CMK (cell line): Measurements from ENCODE around the gene CYP19A1.
A peak's percentile ranks its signal among the peaks of the same experiment; 100 is the strongest.
"Not testable (repeated sequence)": the region's sequence is repeated elsewhere in the genome, so short reads cannot be mapped to it uniquely, and the experiment has no call there.

Source experiments
- DNase-seq: peaks from one replicate; pipeline ENCODE4 v3.0.0-alpha.2; 2010; ENCODE audit warnings: low read depth

The CYP19A1 gene

GRCh38 chr15:51290720-51291119, 47.7 kb downstream of the CYP19A1 start:
- DNase-seq = no peak

- no peak for DNase-seq
Measured at GRCh38 chr15:51289290-51289689, 49.1 kb downstream of the CYP19A1 start.

GRCh38 chr15:51288143-51289065, 50.0 kb downstream of the CYP19A1 start:
- no peak for DNase-seq

GRCh38 chr15:51286816-51287215, 51.6 kb downstream of the CYP19A1 start:
- DNase-seq = no peak

GRCh38 chr15:51285399-51285798, 53.0 kb downstream of the CYP19A1 start:
- DNase-seq = no peak

GRCh38 chr15:51284871-51285270, 53.5 kb downstream of the CYP19A1 start:
- DNase-seq = no peak

DNA sequence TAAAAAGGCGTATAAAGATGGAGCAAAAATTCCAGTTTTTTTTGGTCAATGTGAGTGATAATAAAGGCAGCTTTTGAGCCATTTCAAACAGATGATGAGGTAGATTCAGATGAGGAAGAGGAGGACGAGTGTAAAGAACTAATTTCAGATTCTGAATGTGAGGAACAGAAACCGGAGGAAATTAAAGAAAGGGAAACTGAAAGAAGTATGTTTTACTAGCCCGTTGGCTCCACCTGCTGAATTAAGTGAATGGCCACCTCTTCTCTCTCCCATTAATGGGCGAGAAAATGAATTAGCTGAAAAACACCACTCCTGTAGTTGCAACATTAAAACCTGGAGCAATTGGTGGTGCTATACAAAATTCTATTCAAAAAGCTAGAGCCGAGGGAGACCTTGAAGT, 55.4 kb downstream of the CYP19A1 start:
- DNase-seq = no peak

DNA sequence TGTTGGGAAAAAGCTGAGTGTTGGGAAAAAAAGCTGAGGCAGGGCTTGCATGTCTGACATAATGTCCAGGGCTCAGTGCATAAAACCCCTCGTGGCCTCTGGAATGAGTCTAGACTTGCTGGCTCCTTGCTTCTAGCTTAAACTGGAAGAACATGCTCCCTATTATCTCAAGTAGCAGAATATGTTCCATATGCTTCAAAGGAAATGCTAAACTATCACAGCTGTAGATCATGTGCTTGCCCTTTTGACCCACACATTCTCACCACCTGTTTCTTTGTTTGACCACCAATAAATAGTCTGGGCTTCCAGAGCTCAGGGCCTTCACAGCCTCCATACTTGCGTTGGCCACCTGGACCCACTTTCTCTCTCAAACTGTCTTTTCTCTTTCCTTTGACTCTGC, 56.2 kb downstream of the CYP19A1 start:
- DNase-seq = not testable (repeated sequence)

DNA sequence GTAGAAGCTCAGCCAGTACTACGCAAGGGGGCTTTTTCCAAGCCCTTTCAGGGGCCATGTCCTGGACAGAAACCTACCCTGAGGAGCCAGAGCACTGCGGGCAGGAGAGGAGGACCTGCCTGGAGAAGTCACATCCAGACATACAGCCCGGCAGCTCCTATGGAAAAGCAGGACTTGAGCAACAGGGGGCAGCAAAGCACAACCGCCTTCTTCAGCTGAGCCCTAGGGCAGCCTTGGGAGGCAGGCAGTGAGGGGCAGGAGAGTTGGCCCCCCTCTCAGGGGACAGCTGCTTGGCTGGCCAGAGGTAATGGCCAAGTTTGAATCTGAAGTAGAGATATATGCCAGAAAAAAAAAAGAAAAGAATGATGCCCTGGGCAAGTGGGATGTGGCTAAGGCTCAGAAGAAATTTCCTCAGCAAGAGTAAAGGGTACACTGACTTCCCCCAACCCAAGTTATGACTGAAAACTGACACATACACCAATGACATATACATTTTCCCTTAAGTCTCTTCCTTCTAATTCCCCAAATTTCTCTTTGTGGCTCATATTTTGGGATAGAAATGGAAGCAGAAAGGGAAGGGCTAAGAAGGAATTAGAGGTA, 56.9 kb downstream of the CYP19A1 start:
- no peak for DNase-seq

DNA sequence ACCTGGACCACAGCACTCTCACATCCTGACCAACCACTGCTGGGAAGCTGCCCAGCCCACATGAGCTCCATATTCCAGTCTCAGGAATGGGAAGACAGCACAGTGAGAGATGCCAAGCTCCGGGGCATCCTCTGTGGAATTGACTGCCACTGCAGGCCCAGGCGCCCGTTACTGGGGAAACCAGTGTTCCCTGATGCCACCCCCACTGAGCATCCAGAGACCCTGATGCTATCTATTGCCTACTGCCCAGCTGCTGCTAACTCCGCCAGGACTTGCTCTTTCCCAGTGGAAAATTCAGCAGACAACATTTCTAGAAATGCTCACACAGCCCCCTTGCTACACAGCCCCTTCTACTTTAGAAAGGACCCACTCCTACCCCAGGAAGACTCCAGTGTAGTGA, 57.6 kb downstream of the CYP19A1 start:
- no peak for DNase-seq

GRCh38 chr15:51279391-51279790, 59.0 kb downstream of the CYP19A1 start:
- no peak for DNase-seq

DNA sequence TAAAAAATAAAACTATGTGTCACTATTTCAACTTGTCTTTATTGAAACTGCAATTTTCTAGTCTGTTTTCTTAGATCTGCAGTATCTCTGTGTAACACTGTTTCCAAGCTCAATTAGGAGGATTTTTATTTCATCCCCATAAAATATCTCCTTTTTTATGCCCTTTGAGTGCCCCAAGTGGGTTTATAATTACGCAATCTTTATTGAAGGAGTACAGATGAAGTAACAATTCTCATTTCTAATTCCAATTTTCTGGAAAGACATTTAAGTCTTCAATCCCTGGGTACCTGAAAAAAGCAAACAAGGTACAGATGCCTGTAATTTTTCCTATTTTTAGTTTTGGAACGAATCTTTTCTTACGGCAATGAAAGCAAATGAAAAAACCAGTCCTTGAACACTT, 61.3 kb downstream of the CYP19A1 start:
- no peak for DNase-seq

DNA sequence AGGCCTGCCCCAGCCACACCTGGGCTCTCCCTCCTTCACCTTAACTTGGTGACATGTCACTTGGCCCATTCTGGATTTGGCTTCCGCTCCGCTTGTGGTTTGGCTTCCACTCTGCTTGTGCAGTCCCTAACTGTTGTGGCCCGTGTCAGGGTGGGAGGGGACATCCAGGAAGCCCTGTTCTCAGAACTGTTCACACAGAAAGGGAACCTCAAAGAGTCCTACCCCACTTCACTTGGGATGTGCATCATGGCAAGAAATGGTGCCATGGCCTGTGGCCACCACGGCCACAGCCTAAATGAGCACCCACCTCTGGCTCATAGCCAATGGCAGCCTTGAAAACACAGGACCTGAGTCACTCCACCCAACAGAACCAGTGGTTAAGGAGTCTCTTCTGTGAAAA, 63.4 kb downstream of the CYP19A1 start:
- DNase-seq = no peak

DNA sequence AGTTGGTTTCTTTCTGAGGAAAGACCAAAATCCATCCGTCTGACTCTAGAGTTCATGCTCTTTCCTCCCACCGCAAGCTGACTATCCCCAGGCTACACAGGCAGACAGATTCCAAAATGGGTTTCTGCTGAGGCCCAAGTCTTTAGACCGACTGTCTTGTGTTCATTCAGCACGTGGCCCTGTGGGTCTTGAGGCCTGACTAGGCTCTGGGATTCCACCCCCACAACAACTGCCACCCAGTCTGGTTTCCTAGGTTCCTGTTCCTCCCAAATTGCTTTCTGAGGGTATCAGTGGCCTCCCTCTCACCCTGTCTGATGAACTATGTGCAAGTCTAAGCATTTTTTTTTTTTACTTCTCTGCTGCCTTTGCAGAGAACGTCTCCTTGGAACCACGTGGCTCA, 67.7 kb downstream of the CYP19A1 start:
- no peak for DNase-seq

DNA sequence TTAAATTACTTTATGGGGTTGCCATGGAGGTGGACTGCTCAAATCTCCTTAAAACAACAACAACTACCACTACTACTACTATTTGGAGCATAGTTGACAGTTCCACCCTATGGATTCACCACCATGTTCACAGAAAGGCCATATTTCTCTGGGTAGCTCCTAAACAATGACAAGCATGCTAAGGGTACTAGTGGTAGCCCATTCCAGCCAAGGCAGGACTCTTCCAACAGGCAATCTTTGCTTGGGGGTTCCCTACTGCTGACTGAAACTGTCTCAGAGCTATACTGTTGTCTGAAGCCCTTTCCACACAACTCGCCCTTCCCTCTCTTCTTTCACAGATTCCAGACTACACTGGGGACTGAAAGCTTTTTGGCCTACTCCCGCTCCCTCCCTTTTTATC, 68.9 kb downstream of the CYP19A1 start:
- DNase-seq = no peak

DNA sequence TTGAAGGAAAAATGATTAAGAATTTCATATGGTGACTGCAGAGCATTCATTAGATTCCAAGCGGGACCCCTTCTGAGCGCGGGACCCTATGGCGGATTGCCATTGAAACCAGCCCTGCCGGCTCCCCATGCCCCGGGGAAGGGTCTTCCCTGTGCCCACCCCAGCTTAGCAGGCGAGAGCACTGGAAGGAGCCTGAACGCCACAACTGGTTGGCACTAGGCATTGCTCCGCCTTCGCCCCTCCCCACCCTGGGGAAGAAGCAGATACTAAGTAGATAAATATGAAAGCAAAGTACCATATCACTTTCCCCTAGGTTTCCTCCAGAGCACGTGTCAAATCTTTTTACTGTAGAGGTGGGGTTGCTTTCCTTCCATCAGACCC, 70.7 kb downstream of the CYP19A1 start:
- DNase-seq = no peak

GRCh38 chr15:51267051-51267702, 71.2 kb downstream of the CYP19A1 start:
- DNase-seq = no peak

DNA sequence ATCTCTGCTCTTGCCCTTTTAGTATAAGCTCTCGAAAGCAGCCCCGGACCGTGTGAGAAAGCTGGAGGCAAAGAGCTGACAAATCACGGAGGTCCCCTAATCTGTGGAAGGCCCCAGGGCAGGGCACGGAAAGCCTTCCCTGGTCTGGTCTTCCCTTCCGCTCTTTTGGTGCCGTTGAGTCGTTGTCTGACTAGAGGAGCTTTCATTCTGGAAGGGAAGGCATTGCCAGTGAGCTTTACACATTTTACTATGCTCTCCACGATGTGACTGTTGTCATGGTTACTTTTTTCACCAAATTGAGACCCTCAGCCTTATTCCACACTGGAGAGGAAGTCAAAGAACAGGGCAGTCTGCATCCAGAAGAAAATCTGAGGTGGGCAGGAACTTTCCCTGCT, 71.7 kb downstream of the CYP19A1 start:
- DNase-seq = no peak

GRCh38 chr15:51265037-51265555, 73.3 kb downstream of the CYP19A1 start:
- DNase-seq = no peak

DNA sequence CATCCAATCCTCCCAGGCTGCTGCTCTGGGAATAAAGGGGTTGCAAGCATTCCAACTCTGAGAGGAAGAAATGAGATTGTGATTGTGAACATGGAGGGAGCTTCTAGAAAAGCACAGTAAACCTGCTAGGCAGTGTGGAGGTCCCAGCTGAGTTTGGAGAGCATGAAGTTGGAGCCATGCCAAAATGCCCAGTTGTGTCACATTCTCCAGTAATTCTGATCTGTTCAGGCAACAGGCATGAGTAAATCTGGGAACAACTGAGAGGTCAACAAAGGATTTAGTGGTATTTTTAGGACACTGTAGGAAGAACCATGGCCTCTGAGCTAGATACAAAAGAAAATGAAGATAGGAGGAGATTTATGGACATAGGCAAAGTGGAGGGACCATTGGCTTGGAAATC, 74.7 kb downstream of the CYP19A1 start:
- no peak for DNase-seq

DNA sequence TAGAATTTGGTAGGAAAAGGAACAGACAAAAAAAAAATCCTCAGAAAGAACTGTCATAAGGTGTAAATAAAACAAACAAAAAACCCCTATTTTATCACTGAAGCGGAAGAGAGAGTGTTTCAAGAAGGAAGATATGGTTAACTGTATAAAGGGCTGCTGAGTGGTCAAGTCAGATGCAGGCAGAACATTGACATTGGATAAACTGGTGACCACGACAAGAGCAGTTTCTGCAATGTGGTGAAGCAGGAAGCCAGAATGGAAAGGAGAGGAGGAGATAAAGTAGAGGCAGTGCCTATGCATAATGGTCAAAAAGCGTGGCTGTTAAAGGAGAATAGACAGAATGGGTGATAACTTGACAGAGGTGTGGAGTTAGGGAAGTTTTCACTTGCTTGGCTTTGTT, 75.3 kb downstream of the CYP19A1 start:
- peak; percentile 48 for DNase-seq

- no peak for DNase-seq
Measured at GRCh38 chr15:51262463-51262862, 75.9 kb downstream of the CYP19A1 start.

- not testable (repeated sequence) for DNase-seq
Measured at GRCh38 chr15:51261113-51261512, 77.3 kb downstream of the CYP19A1 start.
